CD4-positive, alpha-beta T cell treated with Interleukin-1 beta for 1 hour (primary cell): ENCODE measurements around the gene FOXS1.

Source experiments
- DNase-seq, 2 donors: peaks; one replicate each; pipeline ENCODE4 v3.0.0-alpha.2; 2020 to 2022

The FOXS1 gene

GRCh38 chr20:31860390-31861134, 15.2 kb upstream of the FOXS1 start:
- DNase-seq, result no peak

- no peak for DNase-seq
These were observed 14.6 kb upstream of the FOXS1 start for GRCh38 chr20:31859998-31860380.

GRCh38 chr20:31859266-31859997, 14.0 kb upstream of the FOXS1 start:
- DNase-seq, result no peak

DNA sequence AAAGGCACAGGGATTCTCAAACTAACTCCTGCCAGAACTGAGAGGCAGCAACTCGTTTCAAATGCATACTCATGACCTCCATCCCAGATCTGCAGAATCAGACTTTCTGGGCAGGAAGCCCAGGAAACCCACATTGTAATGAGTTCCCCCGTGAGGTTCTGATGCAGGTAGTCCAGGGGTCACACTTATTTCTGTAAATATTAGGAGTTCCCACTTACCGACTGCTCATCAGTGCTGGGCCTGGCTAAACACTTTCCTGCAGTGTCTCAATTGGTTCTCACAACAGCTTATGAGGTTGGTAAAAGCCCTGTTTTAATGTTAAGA, 13.3 kb upstream of the FOXS1 start:
- no peak for DNase-seq

DNA sequence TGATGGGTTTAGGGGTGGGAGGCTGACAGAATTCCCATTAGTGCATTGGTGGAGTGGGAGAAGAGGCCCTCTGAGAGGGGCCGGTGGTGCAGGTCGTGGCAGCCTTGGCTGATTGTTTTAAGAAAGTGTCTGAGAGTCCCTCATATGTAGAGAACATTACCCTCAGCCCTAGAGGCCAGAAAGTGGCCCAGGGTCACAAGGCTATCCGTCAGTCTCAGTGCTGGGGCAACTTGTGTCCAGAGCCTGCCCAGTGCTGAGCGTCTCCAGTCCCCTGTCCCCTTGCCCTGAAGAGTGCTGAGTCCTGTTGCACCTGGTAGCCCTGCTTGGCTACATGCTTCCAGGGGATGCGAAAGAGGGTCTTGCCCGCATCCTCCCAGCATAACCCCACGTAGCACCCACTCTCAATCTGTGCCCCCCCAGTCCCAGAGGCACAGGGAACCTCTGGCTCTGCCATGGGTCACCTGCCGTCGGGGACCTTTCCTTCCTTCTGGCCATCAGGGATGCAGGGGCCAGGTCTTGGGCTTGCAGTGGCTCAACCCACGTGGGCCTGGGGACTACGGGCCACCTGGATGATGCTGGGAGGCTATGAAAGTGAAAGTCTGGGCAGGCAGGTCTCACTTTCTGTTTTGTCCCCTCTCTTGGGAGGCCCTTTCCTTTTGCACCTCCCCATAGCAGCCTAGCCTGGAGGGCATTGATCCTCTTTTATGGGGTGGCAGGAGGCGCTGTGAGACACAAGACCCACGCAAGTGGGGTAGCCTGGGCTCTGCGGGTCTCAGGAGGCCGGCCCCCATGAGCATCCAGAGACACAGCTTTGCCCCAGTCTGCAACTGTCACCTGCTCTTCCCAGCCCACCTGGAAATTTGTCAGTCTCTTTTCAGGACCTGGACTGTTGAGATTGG, 12.7 kb upstream of the FOXS1 start:
- no peak for DNase-seq

DNA sequence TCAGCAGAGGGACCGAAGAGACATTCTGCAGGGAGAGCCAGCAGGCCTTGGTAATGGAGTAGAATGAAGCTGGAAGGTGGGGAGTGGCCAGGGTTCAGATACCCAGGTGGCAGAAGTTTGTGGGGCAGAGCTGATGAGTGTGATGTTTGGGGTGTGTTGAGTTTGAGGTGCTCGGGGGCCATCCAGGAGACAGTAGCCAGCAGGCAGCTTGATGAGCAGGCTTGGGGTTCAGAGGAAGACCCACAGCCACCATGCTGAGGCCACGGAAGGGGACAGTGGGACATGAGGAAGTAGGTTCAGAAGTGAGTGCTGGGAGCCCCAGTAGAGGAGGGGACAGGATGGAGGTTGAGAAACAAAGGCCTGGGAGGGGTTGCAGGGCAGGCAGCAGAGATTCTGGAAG, 11.1 kb upstream of the FOXS1 start:
- DNase-seq, result no peak

DNA sequence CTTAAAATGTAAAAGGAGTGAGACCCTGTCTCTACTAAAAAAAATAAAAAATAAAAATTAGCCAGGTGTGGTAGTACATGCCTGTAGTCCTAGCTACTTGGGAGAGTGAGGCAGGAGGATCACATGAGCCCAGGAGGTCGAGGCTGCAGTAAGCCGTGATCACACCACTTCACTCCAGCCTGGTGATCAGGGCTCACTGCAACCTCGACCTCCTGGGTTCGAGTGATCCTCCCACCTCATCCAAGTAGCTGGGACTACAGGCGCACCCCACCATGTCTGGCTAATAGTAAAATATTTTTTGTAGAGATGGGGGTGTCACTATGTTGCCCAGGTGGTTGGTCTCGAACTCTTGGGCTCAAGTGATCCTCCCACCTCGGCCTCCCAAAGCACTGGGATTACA, 8.1 kb upstream of the FOXS1 start:
- no peak for DNase-seq

DNA sequence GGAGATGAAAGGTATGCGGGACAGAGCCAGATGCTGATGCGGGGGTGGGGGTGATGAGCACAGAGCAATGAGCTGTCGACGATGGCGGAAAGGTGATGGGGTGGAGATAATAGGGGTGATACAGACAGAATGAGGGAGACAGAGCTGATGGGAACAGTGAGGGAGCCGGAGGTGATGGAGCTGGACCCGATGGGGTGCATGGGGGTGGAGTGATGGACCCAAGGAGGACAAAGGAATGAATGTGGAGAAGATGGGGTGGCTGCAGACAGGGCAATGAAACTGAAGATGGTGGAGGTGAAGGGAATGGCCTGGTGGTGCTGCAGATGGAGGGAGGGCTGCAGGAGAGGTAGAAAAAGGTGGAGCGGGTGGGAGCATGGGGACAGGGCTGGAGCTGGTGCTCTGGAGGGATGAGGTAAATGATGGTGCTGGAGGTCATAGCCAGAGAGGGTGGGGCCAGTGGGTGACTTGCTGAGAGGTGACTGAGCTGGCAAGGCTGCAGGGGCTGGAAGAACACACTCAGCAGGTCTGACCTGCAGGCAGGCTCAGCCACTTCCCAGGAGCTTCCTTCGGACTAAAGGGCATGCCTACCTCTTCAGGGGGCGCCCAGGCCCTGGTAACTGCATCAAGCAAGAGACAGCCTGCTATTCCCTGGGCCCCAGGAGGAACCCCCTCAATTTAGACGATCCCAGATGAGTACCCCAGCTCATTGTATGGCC, 6.0 kb upstream of the FOXS1 start:
- no peak for DNase-seq

- DNase-seq, result no peak
These were observed 4.0 kb upstream of the FOXS1 start for GRCh38 chr20:31849306-31849930.

DNA sequence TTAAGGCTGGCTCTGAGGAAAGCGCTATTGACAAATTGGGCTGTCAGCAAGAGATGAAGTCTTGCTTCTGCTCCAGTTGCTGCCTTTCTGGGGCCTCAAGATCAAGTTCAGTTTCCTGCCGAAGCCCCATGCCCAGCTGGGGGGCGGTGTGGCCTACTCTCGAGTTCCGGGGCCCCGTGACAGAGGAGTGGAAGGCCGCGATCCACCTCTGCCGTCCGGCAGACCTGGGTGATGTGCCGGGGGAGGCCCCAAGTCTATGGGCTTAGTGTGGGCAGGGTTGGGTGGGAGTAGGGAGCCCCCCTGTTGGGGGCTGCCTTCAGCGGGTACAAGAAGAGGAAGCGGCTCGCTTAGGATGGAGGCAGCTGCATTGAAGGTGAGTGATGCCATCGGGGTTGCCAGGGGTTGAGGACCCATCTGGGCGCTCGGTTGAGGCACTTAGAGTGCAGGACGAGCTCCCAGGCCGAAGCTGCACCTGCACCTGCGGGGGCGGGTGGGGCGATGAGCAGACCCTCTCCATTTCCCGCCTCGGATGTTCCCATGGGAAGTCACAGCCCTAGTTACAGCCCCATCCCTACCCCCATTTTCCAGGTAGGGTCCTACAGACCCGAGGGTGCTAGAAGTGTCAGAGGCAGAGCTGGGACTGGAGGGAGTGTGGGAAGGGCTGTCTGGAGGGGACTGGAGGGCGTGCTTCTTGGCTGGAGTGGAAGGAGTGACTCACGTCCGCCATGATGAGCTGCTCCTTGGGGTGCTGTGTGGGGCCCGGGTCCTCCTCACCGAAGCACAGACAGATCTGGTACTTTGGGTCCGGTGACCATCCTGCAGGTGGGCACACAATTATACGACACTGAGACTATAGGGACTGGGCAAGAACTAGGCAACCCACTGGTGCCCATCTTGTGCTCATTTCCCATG, 2.9 kb upstream of the FOXS1 start:
- DNase-seq, result no peak

GRCh38 chr20:31846793-31847138, 1.4 kb upstream of the FOXS1 start:
- DNase-seq, result no peak

DNA sequence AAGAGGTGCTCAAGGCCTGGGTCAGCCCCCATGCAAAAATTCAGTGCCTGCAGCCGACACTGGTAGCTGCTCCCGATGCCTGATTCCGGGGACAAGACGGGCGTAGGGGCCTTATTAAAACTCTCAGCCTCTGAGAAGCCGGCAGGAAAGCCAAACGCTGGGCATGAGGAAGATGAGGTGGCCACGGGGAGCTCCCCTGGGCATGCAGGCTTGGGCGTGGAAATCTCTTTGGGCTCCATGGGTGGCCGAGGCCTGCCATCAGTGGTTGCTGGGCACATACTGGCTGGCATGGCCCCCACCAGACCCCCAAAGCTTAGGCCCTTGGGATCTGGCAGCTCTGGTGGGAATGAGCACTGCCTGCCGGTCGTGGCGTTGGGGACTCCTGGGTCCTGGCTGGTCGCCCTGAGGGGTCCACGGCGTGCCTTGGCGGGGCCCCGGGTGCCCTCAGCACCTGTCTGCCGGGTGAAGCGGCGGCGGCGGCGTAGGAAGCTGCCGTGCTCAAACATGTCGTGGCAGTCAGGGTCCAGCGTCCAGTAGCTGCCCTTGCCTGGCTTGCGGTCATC, 586 bp downstream of the FOXS1 start:
- DNase-seq, result no peak

DNA sequence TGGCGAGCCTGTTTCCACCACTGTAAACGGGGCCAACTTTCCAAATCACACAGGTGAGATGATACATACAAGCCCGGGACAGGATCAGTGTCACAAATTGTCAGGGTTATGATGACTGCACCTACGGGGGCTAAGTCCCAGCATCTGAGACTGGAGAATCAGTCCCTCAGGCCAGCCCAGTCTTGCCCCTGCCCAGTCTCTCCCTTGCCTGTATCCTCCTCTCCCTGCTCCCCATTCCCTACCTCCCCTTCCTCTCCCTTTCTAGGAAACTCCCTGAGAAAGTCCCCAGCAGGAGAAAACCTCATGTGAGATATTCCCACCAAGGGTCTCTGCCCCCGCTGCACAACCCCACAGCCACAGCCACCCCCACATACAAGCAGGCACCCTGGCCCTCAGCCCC, 1.5 kb downstream of the FOXS1 start:
- no peak for DNase-seq

- DNase-seq, result no peak
These were observed 2.1 kb downstream of the FOXS1 start for GRCh38 chr20:31843288-31843687.

DNA sequence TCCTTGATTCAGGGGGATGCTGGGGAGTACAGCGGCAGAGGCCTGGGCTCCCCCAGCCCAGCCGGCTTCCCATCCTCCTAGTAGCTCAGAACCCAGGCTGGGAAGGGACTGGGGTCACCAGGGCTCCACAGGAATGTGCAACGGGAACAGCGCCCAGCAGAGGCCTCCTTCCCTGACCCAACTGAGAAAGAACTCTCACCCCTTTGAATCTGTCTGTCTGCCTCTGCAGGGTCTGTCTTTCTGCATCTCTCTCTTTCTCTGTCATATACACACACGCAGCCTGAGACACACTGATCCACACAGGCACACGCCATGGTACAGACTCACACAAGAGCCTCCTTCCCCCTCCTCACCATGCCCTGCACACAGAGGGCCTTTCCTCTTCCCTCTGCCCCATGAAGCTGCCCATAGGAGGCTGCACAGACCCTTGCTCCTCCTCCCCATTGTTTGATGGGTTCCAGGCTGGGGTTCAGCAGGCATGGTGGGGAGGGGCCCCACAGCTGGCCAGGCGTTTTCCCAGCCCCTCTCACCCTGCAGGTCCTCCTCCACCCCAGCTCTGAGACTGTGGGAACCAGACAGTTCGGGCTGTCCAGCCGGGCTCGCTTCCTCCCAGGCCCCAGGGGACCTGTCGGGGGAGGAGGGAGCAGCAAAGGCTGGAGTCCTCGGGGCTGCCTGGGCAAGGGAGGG, 2.8 kb downstream of the FOXS1 start:
- no peak for DNase-seq

GRCh38 chr20:31841928-31842327, 3.5 kb downstream of the FOXS1 start:
- DNase-seq, result no peak

GRCh38 chr20:31840906-31841816, 4.2 kb downstream of the FOXS1 start:
- DNase-seq, result no peak

GRCh38 chr20:31839782-31840487, 5.5 kb downstream of the FOXS1 start:
- no peak for DNase-seq
